ENCODE measurements around the gene NCOA3.

Gene NCOA3

GRCh38 chr20:47600967-47601547 lies 99.4 kb downstream of the NCOA3 start:
- DNase-seq = no peak
- Histone ChIP-seq H3K23ac (ENCODE audit: low read length) (no peak overlapping the region), H3K9ac (ENCODE audit: low read length) (no peak overlapping the region), H3K18ac (ENCODE audit: low read length) (no peak overlapping the region), H3K4me2 (ENCODE audit: low read length) (no peak overlapping the region), H3K27ac (ENCODE audit: low read depth, low read length) (no peak overlapping the region), H3K79me1 (ENCODE audit: low read length) (peaks cover 3% of the 10 kb centered on the region), H3K4ac (ENCODE audit: low read depth, low read length) (no peak overlapping the region), H4K8ac (ENCODE audit: low read depth, low read length) (no peak overlapping the region), H3K79me2 (ENCODE audit: control insufficient read depth, insufficient read depth, low read length) (no peaks in the 10 kb centered on the region), H3K56ac (ENCODE audit: low read length) (no peak overlapping the region), H3K36me3 (ENCODE audit: control insufficient read depth, insufficient read depth, low read length) (no peaks in the 10 kb centered on the region), H3K4me1 (ENCODE audit: control insufficient read depth, low read depth, low read length) (no peaks in the 10 kb centered on the region), H2BK15ac (replicated peaks; ENCODE audit: low read depth) (no peak overlapping the region), H3K27me3 (ENCODE audit: insufficient read depth, low read length, poor library complexity) (no peaks in the 10 kb centered on the region), H2BK120ac (ENCODE audit: low read depth, low read length) (no peak overlapping the region), H2BK5ac (ENCODE audit: low read length) (no peak overlapping the region), H2AK5ac (ENCODE audit: low read length) (no peak overlapping the region), H3K4me3 (ENCODE audit: low read length) (no peak overlapping the region), H4K5ac (ENCODE audit: low read length) (no peak overlapping the region)
- WGBS (ENCODE audit: extremely low coverage, insufficient coverage, low lambda C conversion rate) = no CpG with 5 or more reads among the region's 9 CpGs

DNA sequence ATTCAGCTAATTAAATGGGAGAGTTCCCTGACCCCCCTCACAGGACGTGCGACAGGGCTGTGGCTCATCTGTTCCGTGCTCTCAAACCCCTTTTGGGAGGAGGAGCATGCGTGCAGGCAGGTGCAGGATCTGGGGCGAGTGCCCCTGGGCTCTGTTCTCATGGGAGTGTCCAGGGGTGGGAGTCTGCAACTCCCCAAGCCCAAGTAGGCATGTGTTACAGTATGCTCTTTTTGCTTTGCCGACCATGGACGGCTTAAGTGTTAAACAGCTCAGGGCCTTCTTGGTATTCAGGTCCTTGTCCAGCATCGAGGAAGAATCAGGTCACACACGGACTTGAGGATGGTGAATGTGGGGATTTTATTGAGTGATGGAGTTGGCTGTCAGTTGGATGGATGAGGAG lies 101.6 kb downstream of the NCOA3 start:
- no peaks in the 10 kb centered on the region for H3K4me1 ChIP-seq (ENCODE audit: control insufficient read depth, low read depth, low read length)
- H3K79me1 ChIP-seq (ENCODE audit: low read length) = peaks cover 3% of the 10 kb centered on the region
- DNase-seq = no peak
- H3K4me3 ChIP-seq (ENCODE audit: low read length) = no peak overlapping the region
- H2AK5ac ChIP-seq (ENCODE audit: low read length) = no peak overlapping the region
- no peak overlapping the region for H4K5ac ChIP-seq (ENCODE audit: low read length)
- H2BK5ac ChIP-seq (ENCODE audit: low read length) = no peak overlapping the region
- no peak overlapping the region for H3K9ac ChIP-seq (ENCODE audit: low read length)
- H3K23ac ChIP-seq (ENCODE audit: low read length) = no peak overlapping the region
- H3K27ac ChIP-seq (ENCODE audit: low read depth, low read length) = no peak overlapping the region
- H2BK15ac ChIP-seq (replicated peaks; ENCODE audit: low read depth) = no peak overlapping the region
- H2BK120ac ChIP-seq (ENCODE audit: low read depth, low read length) = no peak overlapping the region
- no peak overlapping the region for H3K4ac ChIP-seq (ENCODE audit: low read depth, low read length)
- no peak overlapping the region for H3K18ac ChIP-seq (ENCODE audit: low read length)
- no CpG with 5 or more reads among the region's 9 CpGs for WGBS (ENCODE audit: extremely low coverage, insufficient coverage, low lambda C conversion rate)
- no peak overlapping the region for H3K56ac ChIP-seq (ENCODE audit: low read length)
- no peak overlapping the region for H3K4me2 ChIP-seq (ENCODE audit: low read length)
- H3K36me3 ChIP-seq (ENCODE audit: control insufficient read depth, insufficient read depth, low read length) = no peaks in the 10 kb centered on the region
- no peak overlapping the region for H4K8ac ChIP-seq (ENCODE audit: low read depth, low read length)
- H3K79me2 ChIP-seq (ENCODE audit: control insufficient read depth, insufficient read depth, low read length) = no peaks in the 10 kb centered on the region
- H3K27me3 ChIP-seq (ENCODE audit: insufficient read depth, low read length, poor library complexity) = no peaks in the 10 kb centered on the region

DNA sequence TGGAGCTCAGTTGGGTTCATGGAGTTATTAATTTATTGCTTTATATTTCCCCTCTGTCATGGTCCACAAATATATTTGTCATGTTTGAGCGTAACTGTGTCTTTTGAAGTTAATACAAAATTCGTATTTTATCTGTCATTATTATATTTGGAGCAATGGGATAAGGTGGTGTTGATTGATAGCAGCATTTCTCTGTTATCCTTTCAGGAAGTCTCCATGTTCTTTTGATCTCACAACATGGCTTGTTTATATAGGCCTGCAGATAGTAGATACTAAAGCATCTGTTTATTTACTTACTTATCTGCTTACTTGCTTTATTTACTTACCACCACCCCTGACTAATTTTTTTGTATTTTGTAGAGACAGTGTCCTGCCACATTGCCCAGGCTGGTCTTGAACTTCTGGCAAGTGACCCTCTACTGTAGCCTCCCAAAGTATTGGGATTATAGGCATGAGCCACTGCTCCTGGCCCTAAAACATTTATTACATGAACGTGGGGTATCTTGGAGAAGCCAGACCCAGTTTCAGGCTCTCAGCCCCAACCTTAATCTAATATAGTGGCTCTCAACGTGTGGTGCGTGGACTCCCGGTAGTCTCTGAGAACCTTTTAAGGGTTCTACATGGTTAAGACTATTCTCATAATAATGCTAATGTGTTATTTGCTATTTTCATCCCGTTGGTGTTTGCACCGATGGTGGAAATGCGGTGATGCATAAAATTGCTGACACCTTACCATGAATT lies 104.2 kb downstream of the NCOA3 start:
- no CpG with 5 or more reads among the region's 9 CpGs for WGBS (ENCODE audit: extremely low coverage, insufficient coverage, low lambda C conversion rate)

GRCh38 chr20:47606414-47606982 lies 104.8 kb downstream of the NCOA3 start:
- Histone ChIP-seq H4K5ac (ENCODE audit: low read length) (no peak overlapping the region), H3K4ac (ENCODE audit: low read depth, low read length) (no peak overlapping the region), H3K27ac (ENCODE audit: low read depth, low read length) (no peak overlapping the region), H2BK15ac (replicated peaks; ENCODE audit: low read depth) (no peak overlapping the region), H3K23ac (ENCODE audit: low read length) (no peak overlapping the region), H3K36me3 (ENCODE audit: control insufficient read depth, insufficient read depth, low read length) (no peaks in the 10 kb centered on the region), H3K18ac (ENCODE audit: low read length) (no peak overlapping the region), H3K27me3 (ENCODE audit: insufficient read depth, low read length, poor library complexity) (no peaks in the 10 kb centered on the region), H2BK120ac (ENCODE audit: low read depth, low read length) (no peak overlapping the region), H4K8ac (ENCODE audit: low read depth, low read length) (no peak overlapping the region), H2BK5ac (ENCODE audit: low read length) (no peak overlapping the region), H2AK5ac (ENCODE audit: low read length) (no peak overlapping the region), H3K79me2 (ENCODE audit: control insufficient read depth, insufficient read depth, low read length) (no peaks in the 10 kb centered on the region), H3K4me2 (ENCODE audit: low read length) (no peak overlapping the region), H3K56ac (ENCODE audit: low read length) (no peak overlapping the region), H3K4me1 (ENCODE audit: control insufficient read depth, low read depth, low read length) (no peaks in the 10 kb centered on the region), H3K4me3 (ENCODE audit: low read length) (no peak overlapping the region), H3K9ac (ENCODE audit: low read length) (no peak overlapping the region), H3K79me1 (ENCODE audit: low read length) (peaks cover 3% of the 10 kb centered on the region)
- no CpG with 5 or more reads among the region's 7 CpGs for WGBS (ENCODE audit: extremely low coverage, insufficient coverage, low lambda C conversion rate)
- no peak for DNase-seq

More for the DNA sequence above, 104.2 kb downstream of the NCOA3 start:
- H3K4me2 ChIP-seq (ENCODE audit: low read length) = no peak overlapping the region
- no peak overlapping the region for H4K5ac ChIP-seq (ENCODE audit: low read length)
- no peak overlapping the region for H4K8ac ChIP-seq (ENCODE audit: low read depth, low read length)
- H3K18ac ChIP-seq (ENCODE audit: low read length) = no peak overlapping the region
- no peak overlapping the region for H3K4ac ChIP-seq (ENCODE audit: low read depth, low read length)
- no peaks in the 10 kb centered on the region for H3K36me3 ChIP-seq (ENCODE audit: control insufficient read depth, insufficient read depth, low read length)
- no peak overlapping the region for H2BK120ac ChIP-seq (ENCODE audit: low read depth, low read length)
- no peak overlapping the region for H2AK5ac ChIP-seq (ENCODE audit: low read length)
- H3K79me1 ChIP-seq (ENCODE audit: low read length) = peaks cover 3% of the 10 kb centered on the region
- DNase-seq = peak; percentile 30
- no peak overlapping the region for H3K27ac ChIP-seq (ENCODE audit: low read depth, low read length)
- no peaks in the 10 kb centered on the region for H3K27me3 ChIP-seq (ENCODE audit: insufficient read depth, low read length, poor library complexity)
- no peak overlapping the region for H3K4me3 ChIP-seq (ENCODE audit: low read length)
- H3K56ac ChIP-seq (ENCODE audit: low read length) = no peak overlapping the region
- H2BK15ac ChIP-seq (replicated peaks; ENCODE audit: low read depth) = no peak overlapping the region
- H3K23ac ChIP-seq (ENCODE audit: low read length) = no peak overlapping the region
- no peak overlapping the region for H2BK5ac ChIP-seq (ENCODE audit: low read length)
- no peaks in the 10 kb centered on the region for H3K79me2 ChIP-seq (ENCODE audit: control insufficient read depth, insufficient read depth, low read length)
- H3K4me1 ChIP-seq (ENCODE audit: control insufficient read depth, low read depth, low read length) = no peaks in the 10 kb centered on the region
- no peak overlapping the region for H3K9ac ChIP-seq (ENCODE audit: low read length)

DNA sequence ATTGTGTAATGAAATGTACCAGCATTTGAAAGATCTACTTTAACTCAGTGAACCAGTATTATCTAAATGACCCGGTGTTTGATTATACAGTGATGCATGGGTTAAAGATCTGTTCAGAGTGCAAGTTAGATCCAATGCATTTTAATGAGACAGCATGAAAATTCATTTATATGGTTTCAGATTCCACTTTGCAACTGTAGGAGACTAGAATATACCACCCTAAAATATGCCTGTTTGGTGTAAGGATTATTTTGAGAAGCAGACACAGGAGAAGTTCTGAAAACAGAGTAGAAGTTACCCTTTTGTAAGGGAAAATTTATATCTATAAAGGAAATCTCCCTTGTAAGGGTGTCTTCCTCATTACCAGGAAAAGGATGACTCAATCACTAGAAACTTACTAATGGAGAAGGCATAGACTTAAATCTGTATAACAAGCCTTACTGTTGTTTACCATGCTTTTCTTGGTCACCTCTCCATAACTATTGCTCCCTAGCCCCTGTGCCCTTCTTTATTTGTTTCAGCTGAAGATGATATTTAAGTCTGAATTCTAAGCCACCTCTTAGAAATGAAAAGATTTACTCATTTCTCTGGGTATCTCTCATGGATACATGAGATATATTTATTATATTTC lies 105.4 kb downstream of the NCOA3 start:
- Histone ChIP-seq H2BK15ac (replicated peaks; ENCODE audit: low read depth) (no peak overlapping the region), H3K4me3 (ENCODE audit: low read length) (no peak overlapping the region), H4K8ac (ENCODE audit: low read depth, low read length) (no peak overlapping the region), H3K9ac (ENCODE audit: low read length) (no peak overlapping the region), H3K4me1 (ENCODE audit: control insufficient read depth, low read depth, low read length) (no peaks in the 10 kb centered on the region), H3K79me2 (ENCODE audit: control insufficient read depth, insufficient read depth, low read length) (no peaks in the 10 kb centered on the region), H3K4me2 (ENCODE audit: low read length) (no peak overlapping the region), H3K79me1 (ENCODE audit: low read length) (peaks cover 3% of the 10 kb centered on the region), H4K5ac (ENCODE audit: low read length) (no peak overlapping the region), H3K56ac (ENCODE audit: low read length) (no peak overlapping the region), H2BK120ac (ENCODE audit: low read depth, low read length) (no peak overlapping the region), H3K4ac (ENCODE audit: low read depth, low read length) (no peak overlapping the region), H2BK5ac (ENCODE audit: low read length) (no peak overlapping the region), H2AK5ac (ENCODE audit: low read length) (no peak overlapping the region), H3K36me3 (ENCODE audit: control insufficient read depth, insufficient read depth, low read length) (no peaks in the 10 kb centered on the region), H3K27me3 (ENCODE audit: insufficient read depth, low read length, poor library complexity) (no peaks in the 10 kb centered on the region), H3K27ac (ENCODE audit: low read depth, low read length) (no peak overlapping the region), H3K23ac (ENCODE audit: low read length) (no peak overlapping the region), H3K18ac (ENCODE audit: low read length) (no peak overlapping the region)
- WGBS (ENCODE audit: extremely low coverage, insufficient coverage, low lambda C conversion rate) = no CpG with 5 or more reads among the region's 1 CpG
- DNase-seq = peak; percentile 17

Data from mesendoderm (in vitro differentiated cells).